Measurements from ENCODE around the gene ADAMTSL1.

- TF ChIP-seq CTCF (IDR thresholded peaks at IDR 0.05), result no peak
- TF ChIP-seq SP1 (CRISPR knock-in tag; conservative IDR thresholded peaks at IDR 0.05), result no peak
- TF ChIP-seq ATF2 (CRISPR knock-in tag; IDR thresholded peaks at IDR 0.05; ENCODE audit: borderline replicate concordance, low read depth), result no peak
- no peak for TF ChIP-seq ELF4 (CRISPR knock-in tag; IDR thresholded peaks at IDR 0.05; ENCODE audit: low read depth)
- no peak for TF ChIP-seq SMAD3 (CRISPR knock-in tag; IDR thresholded peaks at IDR 0.05; ENCODE audit: borderline replicate concordance)
- no peak for TF ChIP-seq MAX (CRISPR knock-in tag; IDR thresholded peaks at IDR 0.05)
- TF ChIP-seq CREB1 (CRISPR knock-in tag; IDR thresholded peaks at IDR 0.05), result no peak
- TF ChIP-seq ZSCAN18 (CRISPR knock-in tag; IDR thresholded peaks at IDR 0.05), result no peak
- no peak for TF ChIP-seq NFYB (CRISPR knock-in tag; conservative IDR thresholded peaks at IDR 0.05; ENCODE audit: low read depth)
- no peak for TF ChIP-seq FOXP4 (CRISPR knock-in tag; IDR thresholded peaks at IDR 0.05)
These were observed 209.4 kb downstream of the ADAMTSL1 start for GRCh38 chr9:18683312-18683711.
